Lower leg skin (tissue), 3 donors: ENCODE measurements around the gene MTAP.

Experiments
- CTCF ChIP-seq, 3 donors: fragments of 450-650 bp; IDR thresholded peaks; one replicate each; pipeline ENCODE4 v1.5.1; 2016; ENCODE audit warnings: antibody characterized with exemption in 3 of 3, mild to moderate bottlenecking in 3 of 3, moderate library complexity in 2 of 3
- POLR2A ChIP-seq, 2 donors: fragments of 450-650 bp; IDR thresholded peaks; one replicate each; pipeline ENCODE4 v1.6.1; 2016 to 2017; ENCODE audit warnings: antibody characterized with exemption in 2 of 2, mild to moderate bottlenecking in 1 of 2, moderate library complexity in 1 of 2

DNA sequence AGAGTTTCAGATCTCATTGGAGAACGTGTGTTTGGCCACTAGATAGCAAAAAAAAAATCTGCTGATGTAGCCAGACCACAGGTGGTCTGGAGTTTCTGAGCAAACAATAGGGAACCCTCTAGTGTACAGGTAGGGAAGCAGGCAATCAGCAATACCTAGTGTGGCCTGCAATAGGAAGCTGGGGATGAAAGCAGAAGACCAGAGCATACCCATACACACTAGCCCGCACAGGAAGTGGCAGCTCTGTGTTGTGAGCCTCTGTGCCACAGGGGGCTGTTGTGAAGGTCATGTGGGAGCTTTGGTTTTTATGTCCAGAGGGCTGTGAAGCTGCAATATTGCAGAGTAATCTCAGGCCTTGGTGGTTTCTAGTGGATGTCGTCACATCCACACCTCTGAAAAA is 81.2 kb downstream of the MTAP start:
- TF ChIP-seq CTCF (IDR thresholded peaks at IDR 0.05) (no peak), POLR2A (IDR thresholded peaks at IDR 0.05) (no peak)
